Fibroblast of the aortic adventitia (primary cell): Measurements from ENCODE around the gene HSD17B2. TPM values are rescaled to one million over a fixed set of nuclear protein-coding genes. Genes with fewer than 3 reads are reported as not detected.

Source experiments
- DNase-seq: peaks from one replicate; pipeline ENCODE4 v3.0.0-alpha.2; 2010; ENCODE audit warnings: low read depth
- H3K4me3 ChIP-seq: 2 replicates; pipeline ENCODE4 v1.5.1; 2011; ENCODE audit warnings: low read depth, mild to moderate bottlenecking, control low read depth, low read length, moderate library complexity
- CTCF ChIP-seq: IDR thresholded peaks from 2 replicates; pipeline ENCODE4 v1.5.1; 2011; ENCODE audit warnings: mild to moderate bottlenecking, low read length, control low read depth, inconsistent platforms; ENCODE audit not compliant: insufficient read depth
- total RNA-seq: library from RNA; depleted of rRNA; stranded (reverse); fragments of >200 nt; gene quantifications from 2 replicates; pipeline ENCODE4 v1.2.3, GENCODE V29; 2012; ENCODE audit warnings: low replicate concordance

HSD17B2 gene
- total RNA-seq, 1 donor: 0.09 TPM

GRCh38 chr16:82082097-82082496 lies 47.0 kb downstream of the HSD17B2 start:
- H3K4me3 ChIP-seq: no peak overlapping the region
- TF ChIP-seq CTCF: no peak
- no peak for DNase-seq

DNA sequence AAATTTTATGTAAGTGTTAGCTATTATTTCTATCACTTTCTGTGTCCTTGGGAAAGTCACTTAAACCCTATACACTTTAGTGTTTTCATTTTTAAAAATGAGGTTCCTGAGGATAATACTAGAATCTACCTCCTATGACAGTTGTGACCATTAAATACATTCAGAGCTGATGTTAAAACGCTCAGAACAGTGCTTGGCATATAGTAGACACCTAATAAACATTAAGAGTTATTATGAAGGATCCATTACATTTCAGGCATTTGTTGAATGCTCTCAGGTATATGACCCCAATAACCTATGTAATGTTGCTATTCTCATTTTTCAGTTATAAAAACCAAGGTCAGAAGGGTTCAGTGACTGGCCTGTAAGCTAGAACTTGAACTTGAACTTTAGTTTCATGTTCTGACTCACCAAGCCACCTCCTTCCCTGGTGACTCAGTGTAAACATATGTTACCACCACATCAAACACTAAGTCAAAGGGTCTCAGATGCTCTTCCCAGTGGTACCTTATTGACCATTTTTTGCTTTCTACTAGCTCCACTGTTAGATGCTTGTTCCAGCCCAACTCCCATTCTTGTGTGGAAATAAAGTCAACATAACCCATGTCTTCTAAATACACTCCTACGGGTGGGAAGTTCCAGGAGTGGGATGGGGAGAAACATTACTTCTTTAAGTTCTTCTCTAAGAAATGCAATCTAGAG lies 47.6 kb downstream of the HSD17B2 start:
- no peak overlapping the region for H3K4me3 ChIP-seq
- DNase-seq: peak; percentile 15
- TF ChIP-seq CTCF: no peak

- DNase-seq: no peak
- H3K4me3 ChIP-seq: no peak overlapping the region
- no peak for TF ChIP-seq CTCF
Observed at GRCh38 chr16:82083710-82084353, 48.8 kb downstream of the HSD17B2 start.

- TF ChIP-seq CTCF: no peak
- no peak overlapping the region for H3K4me3 ChIP-seq
- no peak for DNase-seq
Observed at GRCh38 chr16:82085011-82085779, 50.1 kb downstream of the HSD17B2 start.

GRCh38 chr16:82088483-82088882 lies 53.4 kb downstream of the HSD17B2 start:
- TF ChIP-seq CTCF: no peak
- no peak overlapping the region for H3K4me3 ChIP-seq
- DNase-seq: no peak

DNA sequence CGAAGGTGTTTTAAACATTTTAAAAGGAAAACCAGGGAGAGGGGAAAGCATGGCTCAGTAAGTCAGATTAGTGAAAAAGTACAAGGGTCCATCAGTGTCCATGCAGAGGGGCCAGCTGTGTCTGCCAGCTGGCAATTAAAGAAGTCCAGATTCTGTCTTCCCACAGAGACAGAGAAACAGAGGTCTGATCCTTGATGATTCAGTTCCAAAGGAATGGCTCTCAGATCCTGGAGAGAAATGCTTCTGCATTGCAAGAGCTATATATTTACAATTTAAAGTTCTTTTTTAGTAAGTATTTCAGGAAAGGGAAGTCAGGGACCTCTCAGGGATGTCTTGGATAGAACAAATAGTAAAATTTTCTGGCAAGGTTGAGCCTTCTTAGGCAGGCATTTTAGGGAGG lies 56.2 kb downstream of the HSD17B2 start:
- H3K4me3 ChIP-seq: no peak overlapping the region
- peak; percentile 43 for DNase-seq
- no peak for TF ChIP-seq CTCF
